AG04450 (cell line): ENCODE results near the gene NEURL1B. TPM values are rescaled to one million over a fixed set of nuclear protein-coding genes. Genes with fewer than 3 reads are reported as not detected.

Experiments
- CTCF ChIA-PET: fragments of 300-600, 350-600 bp; formaldehyde crosslinking; extraction: SDS; loops from one replicate; lab custom pipeline; 2022; ENCODE audit warnings: antibody characterized with exemption, inconsistent platforms; lab: Charles Lee
- POLR2A ChIA-PET: fragments of 350-600 bp; formaldehyde crosslinking; extraction: SDS; loops from one replicate; lab custom pipeline; 2021; ENCODE audit warnings: antibody characterized with exemption, inconsistent platforms; lab: Yijun Ruan, JAX
- DNase-seq: peaks from one replicate; pipeline ENCODE4 v3.0.0-alpha.2; 2011; ENCODE audit warnings: low read depth, low spot score
- H3K27ac ChIP-seq: one replicate; pipeline ENCODE4 v1.5.1; 2012; ENCODE audit warnings: low read depth, low read length, control low read depth
- H3K27me3 ChIP-seq: one replicate; pipeline ENCODE4 v1.6.0; 2012; ENCODE audit warnings: low read length; ENCODE audit not compliant: control insufficient read depth, insufficient read depth
- H3K4me3 ChIP-seq: 2 replicates; pipeline ENCODE4 v1.5.1; 2011; ENCODE audit warnings: mild to moderate bottlenecking, low read depth, low read length, control low read depth
- H3K9me3 ChIP-seq: 2 replicates; pipeline ENCODE4 v1.5.1; 2012; ENCODE audit warnings: low read length; ENCODE audit not compliant: control insufficient read depth, insufficient read depth
- CTCF ChIP-seq: IDR thresholded peaks from 2 replicates; pipeline ENCODE4 v1.5.1; 2011; ENCODE audit warnings: low read depth, low read length, control low read depth, inconsistent platforms
- polyA plus RNA-seq: library from polyadenylated mRNA; depleted of rRNA; stranded (reverse); fragments of >200 nt; gene quantifications from 2 replicates; pipeline ENCODE4 v1.2.3, GENCODE V29; 2011

NEURL1B gene
- polyA plus RNA-seq, 1 experiment, result 1.8 TPM

- Histone ChIP-seq H3K27ac (no peak overlapping the region), H3K27me3 (peaks cover 25% of the 10 kb centered on the region), H3K4me3 (no peak overlapping the region), H3K9me3 (no peaks in the 10 kb centered on the region)
- no peak for DNase-seq
- ChIA-PET POLR2A (interaction anchor here (1.2 kb wide), 1 partner anchor 278 kb away, joined by 3 read pairs; the partner anchor contains the start of gene ATP6V0E1), CTCF (interaction anchor here (0.6 to 3.7 kb wide), 11 partner anchors 9 to 579 kb away, joined by 3 to 36 read pairs (median 8); no protein-coding TSS in a partner anchor)
- no peak for TF ChIP-seq CTCF
Observed at GRCh38 chr5:172705576-172706084, 64.6 kb downstream of the NEURL1B start.

DNA sequence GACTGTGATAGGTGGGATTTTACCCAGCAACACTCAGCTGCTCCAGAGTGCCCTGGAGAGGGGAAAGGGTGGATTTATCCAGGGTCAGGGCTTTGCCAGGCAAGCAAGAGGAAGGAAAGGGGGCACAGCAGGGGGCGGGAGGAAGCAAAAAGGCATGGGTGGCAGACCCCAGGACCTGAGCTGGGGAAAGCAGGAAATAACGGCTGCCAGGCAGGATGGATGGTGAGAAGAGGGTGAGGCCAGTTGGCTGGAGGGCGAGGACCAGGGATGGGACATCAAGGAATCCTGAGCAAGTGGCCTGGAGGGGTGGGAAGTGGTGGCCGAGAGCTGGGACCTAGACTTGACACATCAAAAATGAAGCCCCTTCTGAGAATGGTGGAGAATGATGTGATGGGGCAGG lies 65.7 kb downstream of the NEURL1B start:
- Histone ChIP-seq H3K27me3 (peaks cover 14% of the 10 kb centered on the region), H3K4me3 (no peak overlapping the region), H3K27ac (no peak overlapping the region), H3K9me3 (no peaks in the 10 kb centered on the region)
- DNase-seq, result no peak
- no peak for TF ChIP-seq CTCF
- POLR2A ChIA-PET, result interaction anchor here (0.7 to 1.2 kb wide), 4 partner anchors 34 to 522 kb away, joined by 3 to 4 read pairs (median 3); partner anchors contain the start of gene ATP6V0E1
- CTCF ChIA-PET, result interaction anchor here (0.5 to 3.7 kb wide), 59 partner anchors 9 to 1610 kb away, joined by 3 to 36 read pairs (median 4); partner anchors contain the start of genes BNIP1, BOD1 and RPL26L1

GRCh38 chr5:172707285-172708182 lies 66.5 kb downstream of the NEURL1B start:
- CTCF ChIA-PET, result interaction anchor here (0.5 to 3.7 kb wide), 61 partner anchors 9 to 1609 kb away, joined by 3 to 36 read pairs (median 4); partner anchors contain the start of genes BNIP1, BOD1 and RPL26L1
- TF ChIP-seq CTCF, result peak; percentile 74
- POLR2A ChIA-PET, result interaction anchor here (0.8 to 1.2 kb wide), 3 partner anchors 33 to 908 kb away, joined by 3 to 4 read pairs (median 3); no protein-coding TSS in a partner anchor
- H3K9me3 ChIP-seq, result no peaks in the 10 kb centered on the region
- DNase-seq, result peak; percentile 55
- no peak overlapping the region for H3K27ac ChIP-seq
- peaks cover 12% of the 10 kb centered on the region for H3K27me3 ChIP-seq
- 0 out of 2 replicates have a peak overlapping the region, but pooled peaks have one; percentile 10 for H3K4me3 ChIP-seq

- peaks cover 6% of the 10 kb centered on the region for H3K27me3 ChIP-seq
- DNase-seq, result no peak
- H3K27ac ChIP-seq, result no peak overlapping the region
- ChIA-PET POLR2A (interaction anchor here (1.2 kb wide), 1 partner anchor 908 kb away, joined by 3 read pairs; no protein-coding TSS in a partner anchor), CTCF (interaction anchor here (0.5 to 3.7 kb wide), 12 partner anchors 9 to 580 kb away, joined by 3 to 36 read pairs (median 8); partner anchors contain the start of gene RPL26L1)
- no peak overlapping the region for H3K4me3 ChIP-seq
- no peaks in the 10 kb centered on the region for H3K9me3 ChIP-seq
- TF ChIP-seq CTCF, result no peak
Observed at GRCh38 chr5:172708183-172708505, 67.1 kb downstream of the NEURL1B start.
